Heart right ventricle (tissue), 16 donors: ENCODE measurements around the gene ME3. TPM values are rescaled to one million over a fixed set of nuclear protein-coding genes. Genes with fewer than 3 reads are reported as not detected.

Experiments
- ATAC-seq, 8 donors: fragments of 200-7000 bp; cut with Tn5 transposase; one replicate each; pipeline ENCODE4 v1.9.1; 2020; ENCODE audit warnings: mild to moderate bottlenecking in 8 of 8, moderate library complexity in 8 of 8, moderate number of reproducible peaks in 1 of 8
- DNase-seq, 2 donors: peaks; one replicate each; pipeline ENCODE4 v3.0.0-alpha.2; 2020
- H3K27ac ChIP-seq, 10 donors: fragments of 200-600 bp; sonication (generic) in 2 of 10; one replicate each; pipeline versions ENCODE4 v1.5.0 to v1.8.0; 2020 to 2022; ENCODE audit warnings: mild to moderate bottlenecking in 3 of 10
- H3K27me3 ChIP-seq, 7 donors: fragments of 200-600 bp; one replicate each; pipeline ENCODE4 v1.8.0; 2021 to 2022; ENCODE audit warnings: mild to moderate bottlenecking in 2 of 7
- H3K36me3 ChIP-seq, 9 donors: fragments of 200-600 bp; sonication (generic) in 1 of 9; one replicate each; pipeline versions ENCODE4 v1.5.0 to v1.8.0; 2020 to 2022; ENCODE audit warnings: mild to moderate bottlenecking in 2 of 9
- H3K4me1 ChIP-seq, 9 donors: fragments of 200-600 bp; sonication (generic) in 1 of 9; one replicate each; pipeline versions ENCODE4 v1.5.0 to v1.8.0; 2020 to 2022; ENCODE audit warnings: mild to moderate bottlenecking in 4 of 9
- H3K4me3 ChIP-seq, 10 donors: fragments of 200-600 bp; sonication (generic) in 2 of 10; one replicate each; pipeline versions ENCODE4 v1.5.0 to v1.8.0; 2020 to 2022; ENCODE audit warnings: mild to moderate bottlenecking in 7 of 10, moderate library complexity in 2 of 10
- H3K9me3 ChIP-seq, 11 donors: fragments of 200-600 bp in 10 of 11; sonication (generic) in 2 of 11; one replicate each; pipeline versions ENCODE4 v1.5.0 to v1.8.0; 2013 to 2022; ENCODE audit warnings: mild to moderate bottlenecking in 2 of 11, control low read depth in 1 of 11, moderate library complexity in 1 of 11
- WGBS, 2 donors: extraction: QIAGEN DNeasy Blood & Tissue Kit; methylation state at CpG; one replicate each; pipeline ENCODE4 v1.1.7; 2013; ENCODE audit warnings: inconsistent platforms in 1 of 2; 5-methylcytosine and 5-hydroxymethylcytosine counted together
- intact Hi-C, 10 donors: fragments of 100-400 bp; cut with DNase I; formaldehyde crosslinking; loops; one replicate each; pipeline versions ENCODE4 v1.11.1 to v1.14.2; 2022
- polyA plus RNA-seq, 2 donors: library from polyadenylated mRNA; stranded (reverse); fragments of 200-250 nt; gene quantifications; one replicate each; pipeline ENCODE4 v1.2.3, GENCODE V29; 2013
- total RNA-seq, 10 donors: library from RNA; stranded (reverse); fragmentation: NEBNext Ultra II Directional in 3 of 10; extraction: Animal tissue kit (Norgen Biotek cat#: 25700) in 3 of 10; gene quantifications; one replicate each; pipeline versions ENCODE4 v1.2.1 to v1.2.4, GENCODE V29; 2021 to 2023
- TF ChIP-seq, protein P1 (sequence below), 9 donors: fragments of 200-600 bp; sonication (generic) in 2 of 9; IDR thresholded peaks; one replicate each; pipeline versions ENCODE4 v1.5.0 to v1.8.0; 2021 to 2022; ENCODE audit warnings: antibody characterized with exemption in 9 of 9, mild to moderate bottlenecking in 5 of 9, moderate library complexity in 1 of 9
- donor health status: Arrhythmogenic right ventricular cardiomyopathy.
- donor health status: ischemic (EF 13 %, LVEDD 7.1; RV severe dilation, severe dysfunction).
- donor health status: healthy with polysubstance abuse.
- donor health status: DM: no; HTN: yes; CAD: no.
- donor health status: DM: no; HTN: no; CAD: no.
- donor health status: ischemic (EF 25% LVEDD 6.9; RV normal size, moderate dysfunction).
- donor health status: ischemic (EF 25% LVEDD 5.7; RV mildly dilated, moderate dysfunction).
- donor health status: healthy.
- donor health status: DM: yes; HTN: yes; CAD: no.
- donor health status: Ischemic cardiomyopathy.
- donor health status: ischemic (EF 35%, LVEDD 5.7; RV mildly dilated, moderate dysfunction).
- donor health status: nonischemic (EF 11% LVEDD 7.7; RV severe dilation, severe dysfunction).
- donor health status: DM: yes; HTN: yes; CAD: no.
- donor health status: PGD.
- donor health status: ischemic (EF 29% LVEDD 5.4; RV normal size, mild dysfunction).
- donor health status: nonischemic (EF 23%, LVEDD 6.1; RV moderate dilation, normal function).

Gene ME3
- total and polyA plus RNA-seq, 12 donors = 17.2 to 46.8 (median 33.7) TPM

GRCh38 chr11:86469491-86470388 lies 202.7 kb downstream of the ME3 start:
- no peak overlapping the region for H3K4me3 ChIP-seq
- H3K4me1 ChIP-seq = peaks cover 0 to 38% (median 21%) of the 10 kb centered on the region in 9 donors
- ATAC-seq (peak in 5 of 8 donors; percentile 18 to 50 (median 46)), DNase-seq (no peak)
- peak overlapping the region in 2 of 10 donors; percentile 9 to 25 for H3K27ac ChIP-seq
- intact Hi-C loops = loop anchor here in 2 of 10 donors (5.0 to 10.0 kb wide), 2 partner anchors 83 to 125 kb away; no protein-coding TSS in a partner anchor
- no peaks in the 10 kb centered on the region for H3K27me3 ChIP-seq
- H3K9me3 ChIP-seq = no peaks in the 10 kb centered on the region
- 64 to 70% methylated on average over 5 of the region's 5 CpGs for WGBS, 2 donors
- TF ChIP-seq, protein P1, sequence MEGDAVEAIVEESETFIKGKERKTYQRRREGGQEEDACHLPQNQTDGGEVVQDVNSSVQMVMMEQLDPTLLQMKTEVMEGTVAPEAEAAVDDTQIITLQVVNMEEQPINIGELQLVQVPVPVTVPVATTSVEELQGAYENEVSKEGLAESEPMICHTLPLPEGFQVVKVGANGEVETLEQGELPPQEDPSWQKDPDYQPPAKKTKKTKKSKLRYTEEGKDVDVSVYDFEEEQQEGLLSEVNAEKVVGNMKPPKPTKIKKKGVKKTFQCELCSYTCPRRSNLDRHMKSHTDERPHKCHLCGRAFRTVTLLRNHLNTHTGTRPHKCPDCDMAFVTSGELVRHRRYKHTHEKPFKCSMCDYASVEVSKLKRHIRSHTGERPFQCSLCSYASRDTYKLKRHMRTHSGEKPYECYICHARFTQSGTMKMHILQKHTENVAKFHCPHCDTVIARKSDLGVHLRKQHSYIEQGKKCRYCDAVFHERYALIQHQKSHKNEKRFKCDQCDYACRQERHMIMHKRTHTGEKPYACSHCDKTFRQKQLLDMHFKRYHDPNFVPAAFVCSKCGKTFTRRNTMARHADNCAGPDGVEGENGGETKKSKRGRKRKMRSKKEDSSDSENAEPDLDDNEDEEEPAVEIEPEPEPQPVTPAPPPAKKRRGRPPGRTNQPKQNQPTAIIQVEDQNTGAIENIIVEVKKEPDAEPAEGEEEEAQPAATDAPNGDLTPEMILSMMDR (IDR thresholded peaks at IDR 0.05) = no peak
- peaks cover 0 to 1% (median 0%) of the 10 kb centered on the region in 9 donors for H3K36me3 ChIP-seq

- intact Hi-C loops = no loop called here
- Histone ChIP-seq H3K36me3 (peaks cover 0 to 17% (median 0%) of the 10 kb centered on the region in 9 donors), H3K9me3 (no peaks in the 10 kb centered on the region), H3K27me3 (no peaks in the 10 kb centered on the region), H3K27ac (no peak overlapping the region), H3K4me3 (no peak overlapping the region), H3K4me1 (peaks cover 0 to 23% (median 9%) of the 10 kb centered on the region in 9 donors)
- DNase-seq = no peak
- TF ChIP-seq, protein P1 (IDR thresholded peaks at IDR 0.05) = no peak
- 98 to 99% methylated on average over 1 of the region's 1 CpG for WGBS, 2 donors
- ATAC-seq = no peak
These were observed 204.2 kb downstream of the ME3 start for GRCh38 chr11:86468169-86468568.

- no peaks in the 10 kb centered on the region for H3K27me3 ChIP-seq
- 89 to 96% methylated on average over 5 of the region's 5 CpGs for WGBS, 2 donors
- DNase-seq = no peak
These were observed 207.8 kb downstream of the ME3 start for GRCh38 chr11:86464509-86465221.

More at GRCh38 chr11:86464509-86465221, 207.8 kb downstream of the ME3 start:
- TF ChIP-seq, protein P1 (IDR thresholded peaks at IDR 0.05) = no peak
- no peak for ATAC-seq
- intact Hi-C loops = loop anchor here in 1 of 10 donors (5.0 kb wide), 1 partner anchor 343 kb away; no protein-coding TSS in a partner anchor
- Histone ChIP-seq H3K4me3 (no peak overlapping the region), H3K4me1 (peaks cover 8 to 29% (median 19%) of the 10 kb centered on the region in 9 donors), H3K36me3 (peaks cover 0 to 23% (median 0%) of the 10 kb centered on the region in 9 donors), H3K27ac (no peak overlapping the region), H3K9me3 (no peaks in the 10 kb centered on the region)
